GM11168 (cell line): ENCODE measurements around the gene MUCL1.

Experiments
- in situ Hi-C: fragments of 300-500 bp; cut with MboI; formaldehyde crosslinking; loops from one replicate; pipeline ENCODE4 v1.12.0; 2022; ENCODE audit warnings: low sequenced_read_pairs; ENCODE audit not compliant: unreplicated experiment

The MUCL1 gene

GRCh38 chr12:54890339-54890738 lies 36.0 kb downstream of the MUCL1 start:
- in situ Hi-C loops, result no loop called here

GRCh38 chr12:54891717-54892478 lies 37.6 kb downstream of the MUCL1 start:
- in situ Hi-C loops, result no loop called here
